Activated naive CD4-positive, alpha-beta T cell (primary cell): Measurements from ENCODE around the gene CRHBP.

Source experiments
- DNase-seq, 4 experiments: peaks; one replicate each; lab custom pipeline; 2025; lab: John Stamatoyannopoulos, UW

The CRHBP gene

GRCh38 chr5:77015938-77016569, 63.2 kb downstream of the CRHBP start:
- DNase-seq, result no peak

- no peak for DNase-seq
These were observed 64.1 kb downstream of the CRHBP start for GRCh38 chr5:77016962-77017361.

GRCh38 chr5:77017668-77018067, 64.8 kb downstream of the CRHBP start:
- DNase-seq, result no peak
